Effector memory CD4-positive, alpha-beta T cell (primary cell): ENCODE data around the gene WDR88.

ENCODE experiments used
- DNase-seq, 3 donors: peaks; one replicate each; pipeline ENCODE4 v3.0.0-alpha.2; 2020
- H3K27ac ChIP-seq: 2 replicates; pipeline ENCODE4 v1.7.0; 2013; ENCODE audit warnings: mild to moderate bottlenecking, low read length, moderate library complexity; ENCODE audit not compliant: insufficient read depth, poor library complexity, severe bottlenecking
- H3K27me3 ChIP-seq: replicated peaks from 2 replicates; pipeline ENCODE4 v1.7.0; 2013; ENCODE audit warnings: mild to moderate bottlenecking, low read length; ENCODE audit not compliant: insufficient read depth, control insufficient read depth, poor library complexity, severe bottlenecking
- H3K36me3 ChIP-seq: 2 replicates; pipeline ENCODE4 v1.7.0; 2013; ENCODE audit warnings: mild to moderate bottlenecking, low read length, moderate library complexity; ENCODE audit not compliant: control insufficient read depth, insufficient read depth
- H3K4me1 ChIP-seq: 2 replicates; pipeline ENCODE4 v1.7.0; 2013; ENCODE audit warnings: low read length, mild to moderate bottlenecking; ENCODE audit not compliant: control insufficient read depth, insufficient read depth, poor library complexity, severe bottlenecking
- H3K4me3 ChIP-seq: 2 replicates; pipeline ENCODE4 v1.7.0; 2013; ENCODE audit warnings: low read length, low read depth, mild to moderate bottlenecking; ENCODE audit not compliant: insufficient read depth, poor library complexity, severe bottlenecking
- H3K9me3 ChIP-seq: 2 replicates; pipeline ENCODE4 v1.7.0; 2013; ENCODE audit warnings: mild to moderate bottlenecking, low read length, moderate library complexity; ENCODE audit not compliant: control insufficient read depth

Gene WDR88

DNA sequence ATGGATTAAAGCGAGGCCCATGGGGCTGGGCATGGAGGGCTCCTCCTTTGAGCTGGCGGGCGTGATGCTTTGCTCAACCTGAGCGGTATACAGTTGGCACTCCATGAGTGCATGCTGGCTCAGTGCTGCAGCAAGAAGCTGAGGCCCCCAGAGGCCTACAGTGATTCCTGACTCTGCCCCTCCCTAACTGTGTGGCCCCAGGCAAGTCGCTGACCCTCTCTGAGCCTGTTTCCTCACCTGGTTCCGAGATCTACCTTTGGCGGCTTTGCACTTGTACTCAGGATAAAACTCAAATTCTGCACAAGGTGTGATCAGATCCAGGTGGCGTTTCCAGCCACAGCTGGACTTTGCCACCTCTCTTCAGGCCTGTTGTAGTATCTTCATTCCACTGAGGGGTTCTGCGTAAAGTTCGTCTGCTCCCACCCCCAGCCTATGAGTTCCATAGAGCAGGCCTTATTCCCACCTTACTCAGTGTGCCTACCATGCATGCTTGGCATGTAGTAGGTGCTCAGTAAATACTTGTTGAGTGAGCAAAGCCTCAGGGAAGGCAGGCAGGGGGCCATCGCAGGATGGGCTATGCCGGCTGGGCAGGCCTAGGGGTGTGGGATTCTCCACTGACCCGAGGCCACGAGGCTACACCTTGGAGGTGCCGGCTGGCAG is 70.1 kb downstream of the WDR88 start:
- no peaks in the 10 kb centered on the region for H3K9me3 ChIP-seq
- no peaks in the 10 kb centered on the region for H3K4me1 ChIP-seq
- no peaks in the 10 kb centered on the region for H3K36me3 ChIP-seq
- H3K27ac ChIP-seq, result no peak overlapping the region
- H3K27me3 ChIP-seq, result no peaks in the 10 kb centered on the region
- DNase-seq, result no peak
- H3K4me3 ChIP-seq, result no peak overlapping the region

DNA sequence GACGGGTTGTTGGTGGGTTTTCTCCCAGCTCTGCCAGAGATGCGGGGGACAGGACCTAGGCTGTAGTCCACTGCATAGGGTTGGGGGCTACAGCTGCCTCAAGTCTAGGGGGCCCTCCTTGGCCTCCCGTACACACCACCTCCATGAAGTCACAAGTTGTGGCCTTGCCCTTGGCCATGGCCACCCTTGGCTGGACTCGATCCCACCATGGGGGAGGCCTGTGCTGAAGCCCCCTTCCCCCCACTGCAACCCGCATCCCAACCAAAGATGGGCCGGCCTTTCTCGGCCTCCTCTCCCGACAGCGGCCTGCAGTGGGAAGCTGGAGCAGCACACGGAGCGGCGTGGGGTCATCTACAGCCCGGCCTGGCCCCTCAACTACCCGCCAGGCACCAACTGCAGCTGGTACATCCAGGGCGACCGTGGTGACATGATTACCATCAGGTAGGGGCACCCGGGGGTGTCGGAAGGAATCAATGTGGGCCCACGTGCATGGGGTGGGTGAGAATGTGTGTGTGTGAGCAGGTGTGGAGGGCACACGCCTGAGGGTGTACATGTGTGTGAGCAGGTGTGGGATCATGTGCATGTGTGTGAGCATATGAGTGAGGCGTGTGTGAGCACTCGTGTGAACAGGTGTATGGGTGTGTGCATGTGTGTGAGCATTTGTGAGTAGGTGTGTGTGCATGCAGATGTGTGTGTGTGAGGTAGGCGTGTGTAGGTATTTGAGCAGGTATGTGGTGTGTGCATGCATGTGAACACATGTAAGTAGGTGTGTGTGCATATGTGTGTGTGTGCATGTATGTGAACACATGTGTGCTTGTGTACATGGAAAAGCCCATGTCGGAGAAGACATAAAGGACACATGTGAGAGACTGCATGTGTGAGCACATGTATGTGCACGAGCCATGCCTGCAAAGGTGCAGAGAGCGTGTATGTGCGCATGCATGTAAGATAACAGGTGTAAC is 70.9 kb downstream of the WDR88 start:
- Histone ChIP-seq H3K27ac (no peak overlapping the region), H3K27me3 (no peaks in the 10 kb centered on the region), H3K36me3 (no peaks in the 10 kb centered on the region), H3K4me1 (no peaks in the 10 kb centered on the region), H3K4me3 (no peak overlapping the region), H3K9me3 (no peaks in the 10 kb centered on the region)
- no peak for DNase-seq

DNA sequence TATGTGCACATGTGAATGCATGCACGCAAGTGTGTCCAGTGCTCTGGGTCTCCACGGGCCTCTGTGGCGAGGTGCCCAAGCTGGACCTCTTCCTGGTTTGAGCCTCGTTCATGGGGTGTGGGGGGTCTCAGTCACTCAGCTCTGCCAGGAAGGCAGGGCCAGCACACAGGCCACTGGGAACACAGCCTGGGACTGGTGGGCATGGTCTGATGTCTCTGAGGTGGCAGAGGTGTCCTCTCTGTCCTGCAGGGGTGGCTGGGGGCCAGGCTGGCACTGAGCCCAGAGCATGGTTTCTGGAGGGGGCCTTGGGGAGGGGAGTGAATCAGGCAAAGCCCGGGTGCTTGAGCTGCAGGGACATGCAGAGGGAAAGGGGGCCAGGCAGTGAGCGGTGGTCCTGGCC is 71.6 kb downstream of the WDR88 start:
- no peak for DNase-seq
- Histone ChIP-seq H3K9me3 (no peaks in the 10 kb centered on the region), H3K36me3 (no peaks in the 10 kb centered on the region)

DNA sequence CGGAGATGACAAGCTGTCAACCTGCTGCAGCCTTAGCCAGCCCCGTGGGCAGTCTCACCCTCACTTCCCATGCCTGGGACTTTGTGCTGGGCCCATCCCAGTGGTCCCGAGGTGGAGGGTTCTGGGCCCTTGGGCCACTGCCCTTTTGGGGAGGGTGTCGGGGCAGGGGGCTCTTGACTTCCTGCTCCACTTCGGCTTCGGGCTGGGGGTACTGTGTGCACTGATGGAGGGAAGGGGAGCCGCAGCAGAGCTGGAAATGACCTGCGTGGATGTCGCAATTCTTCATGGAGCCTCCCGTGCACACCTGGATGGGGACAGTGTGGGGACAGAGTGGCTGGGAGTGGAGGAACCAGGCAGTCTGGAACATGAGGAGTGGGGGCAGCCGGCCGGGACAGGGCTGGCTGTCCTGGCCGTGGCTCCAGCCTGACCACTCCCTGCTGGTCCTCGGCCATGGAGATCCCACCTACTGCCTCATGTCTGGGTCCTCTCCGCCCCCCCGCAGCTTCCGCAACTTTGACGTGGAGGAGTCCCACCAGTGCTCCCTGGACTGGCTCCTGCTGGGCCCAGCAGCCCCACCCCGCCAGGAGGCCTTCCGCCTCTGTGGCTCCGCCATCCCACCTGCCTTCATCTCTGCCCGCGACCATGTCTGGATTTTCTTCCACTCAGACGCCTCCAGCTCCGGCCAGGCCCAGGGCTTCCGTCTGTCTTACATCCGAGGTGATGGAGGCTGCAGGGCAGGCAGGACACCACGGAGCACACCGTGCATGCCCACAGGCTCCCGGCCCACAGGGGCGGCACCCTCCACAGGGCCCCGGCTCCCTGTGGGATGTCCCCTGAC is 72.4 kb downstream of the WDR88 start:
- Histone ChIP-seq H3K27me3 (no peaks in the 10 kb centered on the region), H3K27ac (no peak overlapping the region), H3K9me3 (no peaks in the 10 kb centered on the region), H3K4me3 (no peak overlapping the region), H3K4me1 (no peaks in the 10 kb centered on the region), H3K36me3 (no peaks in the 10 kb centered on the region)
- no peak for DNase-seq

More for the DNA sequence above, 71.6 kb downstream of the WDR88 start:
- Histone ChIP-seq H3K27me3 (no peaks in the 10 kb centered on the region), H3K4me1 (no peaks in the 10 kb centered on the region), H3K4me3 (no peak overlapping the region), H3K27ac (no peak overlapping the region)

DNA sequence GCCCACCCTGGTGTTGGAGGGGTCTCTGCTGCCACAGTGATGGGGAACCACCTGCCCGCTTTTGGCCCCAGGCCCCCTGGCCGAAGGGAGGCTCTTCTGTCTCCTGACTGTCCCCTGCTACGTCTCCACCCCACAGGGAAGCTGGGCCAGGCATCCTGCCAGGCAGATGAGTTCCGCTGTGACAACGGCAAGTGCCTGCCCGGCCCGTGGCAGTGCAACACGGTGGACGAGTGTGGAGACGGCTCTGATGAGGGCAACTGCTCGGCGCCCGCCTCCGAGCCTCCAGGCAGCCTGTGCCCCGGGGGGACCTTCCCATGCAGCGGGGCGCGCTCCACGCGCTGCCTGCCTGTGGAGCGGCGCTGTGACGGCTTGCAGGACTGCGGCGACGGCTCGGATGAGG is 73.2 kb downstream of the WDR88 start:
- Histone ChIP-seq H3K9me3 (no peaks in the 10 kb centered on the region), H3K27me3 (no peaks in the 10 kb centered on the region), H3K27ac (no peak overlapping the region), H3K4me1 (no peaks in the 10 kb centered on the region), H3K36me3 (no peaks in the 10 kb centered on the region), H3K4me3 (no peak overlapping the region)
- DNase-seq, result no peak

DNA sequence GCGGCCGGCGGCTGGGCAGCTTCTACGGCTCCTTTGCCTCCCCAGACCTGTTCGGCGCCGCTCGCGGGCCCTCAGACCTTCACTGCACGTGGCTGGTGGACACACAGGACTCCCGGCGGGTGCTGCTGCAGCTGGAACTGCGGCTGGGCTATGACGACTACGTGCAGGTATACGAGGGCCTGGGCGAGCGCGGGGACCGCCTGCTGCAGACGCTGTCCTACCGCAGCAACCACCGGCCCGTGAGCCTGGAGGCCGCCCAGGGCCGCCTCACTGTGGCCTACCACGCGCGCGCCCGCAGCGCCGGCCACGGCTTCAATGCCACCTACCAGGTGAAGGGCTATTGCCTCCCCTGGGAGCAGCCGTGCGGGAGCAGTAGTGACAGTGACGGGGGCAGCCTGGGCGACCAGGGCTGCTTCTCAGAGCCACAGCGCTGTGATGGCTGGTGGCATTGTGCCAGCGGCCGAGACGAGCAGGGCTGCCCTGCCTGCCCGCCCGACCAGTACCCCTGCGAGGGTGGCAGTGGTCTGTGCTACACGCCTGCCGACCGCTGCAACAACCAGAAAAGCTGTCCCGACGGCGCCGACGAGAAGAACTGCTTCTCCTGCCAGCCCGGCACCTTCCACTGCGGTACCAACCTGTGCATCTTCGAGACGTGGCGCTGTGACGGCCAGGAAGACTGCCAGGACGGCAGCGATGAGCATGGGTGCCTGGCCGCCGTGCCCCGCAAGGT is 73.8 kb downstream of the WDR88 start:
- Histone ChIP-seq H3K27me3 (no peaks in the 10 kb centered on the region), H3K9me3 (no peaks in the 10 kb centered on the region), H3K4me1 (no peaks in the 10 kb centered on the region), H3K36me3 (no peaks in the 10 kb centered on the region), H3K4me3 (no peak overlapping the region), H3K27ac (no peak overlapping the region)
- no peak for DNase-seq

DNA sequence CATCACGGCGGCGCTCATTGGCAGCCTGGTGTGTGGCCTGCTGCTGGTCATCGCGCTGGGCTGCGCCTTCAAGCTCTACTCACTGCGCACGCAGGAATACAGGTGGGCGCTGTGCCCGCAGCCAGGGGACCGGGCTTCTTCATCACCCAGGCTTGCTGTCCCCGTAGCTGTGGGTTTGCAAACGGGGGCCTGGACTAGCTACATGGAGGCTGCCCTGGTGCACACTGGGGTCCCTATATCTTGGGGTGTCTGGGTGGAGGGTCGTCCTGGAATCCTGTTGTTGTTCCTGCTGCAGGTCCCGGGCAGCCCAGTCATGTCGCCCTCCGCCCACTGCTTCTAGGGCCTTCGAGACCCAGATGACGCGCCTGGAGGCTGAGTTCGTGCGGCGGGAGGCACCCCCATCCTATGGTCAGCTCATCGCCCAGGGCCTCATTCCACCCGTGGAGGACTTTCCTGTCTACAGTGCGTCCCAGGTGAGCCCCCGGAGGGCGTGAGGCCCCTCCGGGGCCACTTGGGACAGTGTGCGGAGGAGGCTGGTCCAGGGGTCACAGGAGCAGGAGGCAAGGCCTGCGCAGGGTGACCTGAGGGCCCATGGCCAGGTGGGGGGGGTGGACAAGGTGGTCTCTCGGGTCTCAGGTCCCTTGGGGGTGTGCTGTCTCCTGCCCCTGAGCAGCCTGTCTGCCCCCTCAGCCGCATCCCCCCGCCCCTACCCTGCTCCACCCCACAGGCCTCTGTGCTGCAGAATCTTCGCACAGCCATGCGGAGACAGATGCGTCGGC is 74.5 kb downstream of the WDR88 start:
- no peaks in the 10 kb centered on the region for H3K27me3 ChIP-seq
- DNase-seq, result no peak
- no peaks in the 10 kb centered on the region for H3K9me3 ChIP-seq
- H3K27ac ChIP-seq, result no peak overlapping the region
- H3K36me3 ChIP-seq, result no peaks in the 10 kb centered on the region
- H3K4me1 ChIP-seq, result no peaks in the 10 kb centered on the region
- H3K4me3 ChIP-seq, result no peak overlapping the region

DNA sequence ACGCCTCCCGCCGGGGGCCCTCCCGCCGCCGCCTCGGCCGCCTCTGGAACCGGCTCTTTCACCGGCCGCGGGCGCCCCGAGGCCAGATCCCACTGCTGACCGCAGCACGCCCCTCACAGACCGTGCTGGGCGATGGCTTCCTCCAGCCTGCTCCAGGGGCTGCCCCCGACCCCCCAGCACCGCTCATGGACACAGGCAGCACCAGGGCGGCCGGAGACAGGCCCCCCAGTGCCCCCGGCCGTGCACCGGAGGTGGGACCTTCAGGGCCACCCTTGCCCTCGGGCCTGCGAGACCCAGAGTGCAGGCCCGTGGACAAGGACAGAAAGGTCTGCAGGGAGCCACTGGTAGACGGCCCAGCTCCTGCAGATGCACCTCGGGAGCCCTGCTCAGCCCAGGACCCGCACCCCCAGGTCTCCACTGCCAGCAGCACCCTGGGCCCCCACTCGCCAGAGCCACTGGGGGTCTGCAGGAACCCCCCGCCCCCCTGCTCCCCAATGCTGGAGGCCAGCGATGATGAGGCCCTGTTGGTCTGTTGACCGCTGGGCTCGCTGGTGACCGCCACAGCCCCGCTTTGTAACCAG is 75.2 kb downstream of the WDR88 start:
- no peak for DNase-seq
- Histone ChIP-seq H3K4me3 (no peak overlapping the region), H3K36me3 (no peaks in the 10 kb centered on the region), H3K4me1 (no peaks in the 10 kb centered on the region), H3K27me3 (no peaks in the 10 kb centered on the region), H3K9me3 (no peaks in the 10 kb centered on the region), H3K27ac (no peak overlapping the region)

DNA sequence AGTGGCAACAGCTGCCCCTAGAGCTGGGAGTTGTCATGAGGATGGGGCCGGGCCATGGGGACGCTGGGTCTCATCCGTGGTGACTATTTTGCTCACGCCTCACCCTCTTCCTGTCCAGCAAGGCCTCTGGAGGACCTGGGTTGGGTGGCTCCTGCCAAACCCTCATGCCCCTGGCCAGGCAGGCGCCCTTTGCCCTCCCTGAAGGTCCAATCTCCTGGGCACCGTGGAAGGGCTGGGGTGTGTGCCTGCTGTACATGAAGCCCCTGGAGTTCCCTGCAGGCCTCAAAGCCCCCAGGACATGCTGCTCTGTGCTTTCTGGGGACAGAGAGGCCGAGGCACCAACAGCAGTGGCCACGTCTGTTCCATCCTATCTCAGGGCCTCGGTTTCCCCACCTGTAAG is 76.0 kb downstream of the WDR88 start:
- Histone ChIP-seq H3K36me3 (no peaks in the 10 kb centered on the region), H3K27ac (no peak overlapping the region), H3K9me3 (no peaks in the 10 kb centered on the region), H3K4me1 (no peaks in the 10 kb centered on the region), H3K4me3 (no peak overlapping the region), H3K27me3 (no peaks in the 10 kb centered on the region)
- DNase-seq, result no peak
